GM10266 (cell line): ENCODE results near the gene FBXL2.
"Not testable (repeated sequence)": the region's sequence is repeated elsewhere in the genome, so short reads cannot be mapped to it uniquely, and the experiment has no call there.

Experiments used
- DNase-seq: peaks from one replicate; pipeline ENCODE4 v3.0.0; 2012; ENCODE audit errors: extremely low spot score
- TF ChIP-seq, protein P1 (sequence below): IDR thresholded peaks from 2 replicates; pipeline ENCODE4 v1.5.1; 2012; ENCODE audit warnings: mild to moderate bottlenecking, low read depth; ENCODE audit not compliant: control insufficient read depth, insufficient read depth; ENCODE audit errors: missing control alignments

Gene FBXL2

GRCh38 chr3:33314993-33315392 lies 37.8 kb downstream of the FBXL2 start:
- DNase-seq, result no peak
- TF ChIP-seq, protein P1, sequence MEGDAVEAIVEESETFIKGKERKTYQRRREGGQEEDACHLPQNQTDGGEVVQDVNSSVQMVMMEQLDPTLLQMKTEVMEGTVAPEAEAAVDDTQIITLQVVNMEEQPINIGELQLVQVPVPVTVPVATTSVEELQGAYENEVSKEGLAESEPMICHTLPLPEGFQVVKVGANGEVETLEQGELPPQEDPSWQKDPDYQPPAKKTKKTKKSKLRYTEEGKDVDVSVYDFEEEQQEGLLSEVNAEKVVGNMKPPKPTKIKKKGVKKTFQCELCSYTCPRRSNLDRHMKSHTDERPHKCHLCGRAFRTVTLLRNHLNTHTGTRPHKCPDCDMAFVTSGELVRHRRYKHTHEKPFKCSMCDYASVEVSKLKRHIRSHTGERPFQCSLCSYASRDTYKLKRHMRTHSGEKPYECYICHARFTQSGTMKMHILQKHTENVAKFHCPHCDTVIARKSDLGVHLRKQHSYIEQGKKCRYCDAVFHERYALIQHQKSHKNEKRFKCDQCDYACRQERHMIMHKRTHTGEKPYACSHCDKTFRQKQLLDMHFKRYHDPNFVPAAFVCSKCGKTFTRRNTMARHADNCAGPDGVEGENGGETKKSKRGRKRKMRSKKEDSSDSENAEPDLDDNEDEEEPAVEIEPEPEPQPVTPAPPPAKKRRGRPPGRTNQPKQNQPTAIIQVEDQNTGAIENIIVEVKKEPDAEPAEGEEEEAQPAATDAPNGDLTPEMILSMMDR, result no peak

GRCh38 chr3:33315826-33316225 lies 38.6 kb downstream of the FBXL2 start:
- no peak for DNase-seq
- TF ChIP-seq, protein P1, result no peak

GRCh38 chr3:33317963-33318709 lies 40.9 kb downstream of the FBXL2 start:
- TF ChIP-seq, protein P1, result peak; percentile 2
- DNase-seq, result no peak

DNA sequence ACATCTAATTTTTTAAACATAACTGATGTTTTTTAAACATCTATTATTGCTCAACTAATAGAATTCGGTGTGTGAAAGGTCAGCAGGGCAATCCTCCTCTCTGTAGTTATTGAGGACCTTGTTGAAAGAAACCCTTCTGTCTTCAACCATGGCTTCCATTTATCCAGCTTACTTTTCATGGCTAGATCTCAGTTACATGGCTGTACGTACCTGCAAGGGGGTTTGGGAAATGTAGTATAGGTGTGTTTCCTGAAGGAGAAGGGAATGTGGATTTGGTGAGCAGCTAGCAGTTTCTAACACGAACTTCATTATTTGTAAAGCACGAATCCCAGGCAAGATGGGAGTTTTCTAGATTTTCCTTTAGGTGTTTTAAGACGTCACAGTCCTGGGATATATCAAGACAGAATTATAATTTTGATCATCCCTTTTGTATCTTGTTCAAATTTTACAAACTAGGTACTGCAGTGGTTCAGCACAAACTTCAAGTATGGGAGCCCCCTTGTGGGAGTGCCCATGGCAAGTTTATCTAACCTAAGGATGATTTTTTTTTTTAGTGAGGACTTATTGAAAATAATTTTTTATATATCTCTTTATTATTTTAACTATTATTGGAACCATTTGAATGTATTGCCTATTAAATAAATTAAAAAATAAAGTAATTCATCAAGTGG lies 41.6 kb downstream of the FBXL2 start:
- TF ChIP-seq, protein P1, result no peak
- DNase-seq, result no peak

- TF ChIP-seq, protein P1, result no peak
- DNase-seq, result no peak
These were observed 45.2 kb downstream of the FBXL2 start for GRCh38 chr3:33322412-33322811.

DNA sequence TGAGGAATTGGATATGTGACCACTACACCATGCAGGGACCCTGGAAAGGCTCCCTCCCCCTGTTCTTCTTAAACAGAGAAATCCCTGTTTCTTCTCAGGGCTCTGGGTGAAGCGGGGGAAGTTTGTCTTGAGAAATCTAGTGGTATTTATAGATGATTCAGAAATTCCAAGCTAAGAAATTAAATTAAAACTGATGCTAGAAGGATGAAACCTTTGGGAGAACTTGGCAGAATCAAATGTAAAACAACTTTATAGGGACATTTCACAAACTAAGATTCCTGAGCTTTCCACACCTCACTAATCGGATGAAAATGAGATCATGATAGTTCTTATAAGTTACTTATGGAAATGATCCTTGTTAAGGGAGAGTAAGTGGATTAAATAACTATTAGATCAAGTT lies 54.2 kb downstream of the FBXL2 start:
- TF ChIP-seq, protein P1, result no peak
- DNase-seq, result no peak

- no peak for DNase-seq
- TF ChIP-seq, protein P1, result no peak
These were observed 57.1 kb downstream of the FBXL2 start for GRCh38 chr3:33334364-33334763.

- not testable (repeated sequence) for DNase-seq
These were observed 61.8 kb downstream of the FBXL2 start for GRCh38 chr3:33338936-33339465.
